Astrocyte (in vitro differentiated cells and primary cell): ENCODE data around the gene MUC4.
"Not testable (repeated sequence)": the region's sequence is repeated elsewhere in the genome, so short reads cannot be mapped to it uniquely, and the experiment has no call there.

Experiments used
- CTCF ChIP-seq: IDR thresholded peaks from 2 replicates; pipeline ENCODE4 v1.5.1; 2011; ENCODE audit warnings: low read depth, mild to moderate bottlenecking, inconsistent platforms, low read length, moderate library complexity; ENCODE audit not compliant: insufficient read depth
- EZH2 ChIP-seq: IDR thresholded peaks from 2 replicates; pipeline ENCODE4 v1.6.1; 2012; ENCODE audit warnings: mild to moderate bottlenecking, low read length, inconsistent platforms; ENCODE audit not compliant: insufficient read depth

- TF ChIP-seq CTCF, EZH2: not testable (repeated sequence)
These were observed 30.5 kb downstream of the MUC4 start for GRCh38 chr3:195781236-195781635.
